ENCODE measurements around the gene TMEM178B. TPM values are rescaled to one million over a fixed set of nuclear protein-coding genes. Genes with fewer than 3 reads are reported as not detected.

TMEM178B gene
- total RNA-seq = 0.21 and 4.8 TPM in 2 replicates

DNA sequence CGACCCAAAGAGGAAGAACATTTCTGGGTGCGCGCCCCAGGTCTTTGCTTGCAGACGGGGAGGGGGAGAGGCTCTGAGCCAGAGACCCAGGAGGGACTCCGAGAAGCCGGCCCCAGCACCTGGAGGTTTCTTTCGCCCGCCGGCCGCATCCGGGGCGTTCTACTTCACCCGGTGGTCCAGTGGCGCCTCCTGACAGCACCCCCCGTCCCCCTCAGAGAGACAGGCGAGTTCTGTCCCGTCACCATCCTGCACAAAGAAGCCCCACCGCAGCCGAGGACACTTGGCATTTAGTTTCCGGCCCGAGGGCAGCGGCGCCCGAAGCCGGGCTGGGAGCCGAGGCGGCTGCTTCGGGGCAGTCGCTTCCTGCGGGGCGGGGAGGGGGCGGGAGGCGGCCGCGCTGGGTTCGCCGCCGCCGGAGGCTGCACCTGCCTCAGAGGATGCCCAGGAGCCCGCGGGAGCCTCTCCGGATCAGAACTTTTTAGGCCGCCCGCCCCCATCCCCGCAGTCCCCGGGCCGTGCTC, at the start of gene TMEM178B:
TMEM178B (plus strand) TSS at position 424 of the 521 bp plus-strand sequence.

Other genes starting within 250 kb of the TMEM178B start
- 13.5 and 14.3 TPM in 2 replicates for gene BRAF, start 149.1 kb upstream of the TMEM178B start, total RNA-seq
- 16.8 and 22.9 TPM in 2 replicates for gene MRPS33, start 59.1 kb upstream of the TMEM178B start, total RNA-seq

Data from tracheal epithelial cell (primary cell).